ENCODE measurements around the gene TLR5. TPM values are rescaled to one million over a fixed set of nuclear protein-coding genes. Genes with fewer than 3 reads are reported as not detected.

The TLR5 gene
- polyA plus RNA-seq, 1 of the 3 experiments (the other 2 are of a cell fraction): not detected

- CTCF ChIA-PET: interaction anchor here (1.0 to 10.3 kb wide), 5 partner anchors 8 to 557 kb away, joined by 4 to 93 read pairs (median 5); no protein-coding TSS in a partner anchor
- Histone ChIP-seq H3K4me1 (ENCODE audit: control insufficient read depth in 1 of 2, insufficient read depth in 2 of 2, low read depth in 1 of 2, low read length in 1 of 2) (peaks cover 0 to 12% of the 10 kb centered on the region in 2 experiments; a peak in 1 of 4 replicates), H3K36me3 (replicated peaks in 1 of 2; ENCODE audit: control insufficient read depth in 1 of 2, insufficient read depth in 2 of 2, low read length in 1 of 2) (no peaks in the 10 kb centered on the region), H3K27me3 (ENCODE audit: insufficient read depth) (peaks cover 11% of the 10 kb centered on the region; the same call in 1 of the 2 replicates), H3K4me3 (ENCODE audit: low read depth in 2 of 2, low read length in 1 of 2) (no peak overlapping the region), H4K20me1 (ENCODE audit: insufficient read depth) (no peaks in the 10 kb centered on the region), H3K27ac (ENCODE audit: low read depth in 2 of 2, low read length in 1 of 2) (no peak overlapping the region), H3K4me2 (no peak overlapping the region), H3K9me3 (no peaks in the 10 kb centered on the region), H2AFZ (ENCODE audit: low read depth) (no peak overlapping the region), H3K79me2 (ENCODE audit: insufficient read depth) (no peaks in the 10 kb centered on the region), H3K9me2 (no peaks in the 10 kb centered on the region), H3K9ac (no peak overlapping the region), H3F3A (replicated peaks; ENCODE audit: insufficient read depth) (no peaks in the 10 kb centered on the region)
- no CpG with 5 or more reads among the region's 1 CpG for WGBS (ENCODE audit: low lambda C conversion rate)
- DNase-seq: no peak
- no peak for TF ChIP-seq IRF3 (IDR thresholded peaks at IDR 0.05; ENCODE audit: low read depth, low read length)
- TF ChIP-seq USF1 (IDR thresholded peaks at IDR 0.05; ENCODE audit: borderline replicate concordance, low read depth): no peak
- TF ChIP-seq REST (IDR thresholded peaks at IDR 0.05; ENCODE audit: low read depth, low read length): no peak
- TF ChIP-seq CTCF (IDR thresholded peaks at IDR 0.05): no peak
- no peak for TF ChIP-seq MEF2A (IDR thresholded peaks at IDR 0.05; ENCODE audit: borderline replicate concordance, low read depth)
- no peak for TF ChIP-seq SIN3A (IDR thresholded peaks at IDR 0.05; ENCODE audit: borderline replicate concordance, low read depth, low read length)
- TF ChIP-seq FOSL2 (IDR thresholded peaks at IDR 0.05; ENCODE audit: borderline replicate concordance, low read depth): no peak
- no peak for TF ChIP-seq POLR2AphosphoS5 (IDR thresholded peaks at IDR 0.05; ENCODE audit: low read depth, low read length)
- TF ChIP-seq SMC3 (IDR thresholded peaks at IDR 0.05; ENCODE audit: low read depth, low read length): no peak
- no peak for TF ChIP-seq JUND (IDR thresholded peaks at IDR 0.05)
- no peak for TF ChIP-seq TAF1 (IDR thresholded peaks at IDR 0.05; ENCODE audit: borderline replicate concordance, low read depth, low read length)
- no peak for TF ChIP-seq PBX3 (IDR thresholded peaks at IDR 0.05)
- no peak for TF ChIP-seq ELF1 (IDR thresholded peaks at IDR 0.05)
- TF ChIP-seq ZBTB33 (IDR thresholded peaks at IDR 0.05; ENCODE audit: borderline replicate concordance, low read depth): no peak
- no peak for TF ChIP-seq CHD2 (IDR thresholded peaks at IDR 0.05; ENCODE audit: low read length, partially characterized antibody)
- TF ChIP-seq FOXJ3 (CRISPR knock-in tag; IDR thresholded peaks at IDR 0.05): no peak
- no peak for TF ChIP-seq USF2 (IDR thresholded peaks at IDR 0.05; ENCODE audit: borderline replicate concordance, low read depth, low read length)
- POLR2A ChIA-PET: no interaction called here
These were observed 16.3 kb downstream of the TLR5 start for GRCh38 chr1:223126741-223127140.
